Body of pancreas (tissue), 4 donors: ENCODE data around the gene RASSF5. TPM values are rescaled to one million over a fixed set of nuclear protein-coding genes. Genes with fewer than 3 reads are reported as not detected.

ENCODE experiments used
- ATAC-seq: fragments of 150-250 bp; one replicate; pipeline ENCODE4 v1.9.1; 2016
- DNase-seq, 4 donors: peaks; one replicate each; pipeline ENCODE4 v3.0.0-alpha.2; 2019
- H3K27ac ChIP-seq, 4 donors: fragments of 200-600 bp; sonication (generic); 1 replicate in 3 of 4; 2 replicates in 1 of 4; pipeline versions ENCODE4 v1.5.1 to v1.6.1; 2016 to 2019; ENCODE audit warnings: mild to moderate bottlenecking in 1 of 4, mixed read lengths in 1 of 4, moderate library complexity in 1 of 4
- H3K27me3 ChIP-seq, 2 donors: fragments of 200-600 bp; sonication (generic); one replicate each; pipeline ENCODE4 v1.6.0; 2016; ENCODE audit warnings: mild to moderate bottlenecking in 1 of 2
- H3K36me3 ChIP-seq, 2 donors: fragments of 200-600 bp; sonication (generic); replicated peaks in 1 of 2; 2 replicates each; pipeline ENCODE4 v1.5.1; 2016; ENCODE audit warnings: low read depth in 2 of 2; ENCODE audit not compliant: insufficient read depth in 1 of 2
- H3K4me1 ChIP-seq: fragments of 200-600 bp; sonication (generic); one replicate; pipeline ENCODE4 v1.6.0; 2016
- H3K4me3 ChIP-seq, 2 donors: fragments of 200-600 bp; sonication (generic); 1 replicate in 1 of 2; 2 replicates in 1 of 2; pipeline ENCODE4 v1.5.1; 2016 to 2019
- H3K9me3 ChIP-seq, 3 donors: fragments of 200-600 bp; sonication (generic); 1 replicate in 2 of 3; 2 replicates in 1 of 3; pipeline ENCODE4 v1.5.1; 2016
- POLR2A ChIP-seq, 3 donors: fragments of 450-650 bp; IDR thresholded peaks; one replicate each; pipeline ENCODE4 v1.6.1; 2016; ENCODE audit warnings: antibody characterized with exemption in 3 of 3, mild to moderate bottlenecking in 2 of 3
- WGBS, 2 donors: methylation state at CpG; one replicate each; pipeline ENCODE4 v1.1.5; 2017; 5-methylcytosine and 5-hydroxymethylcytosine counted together
- intact Hi-C: fragments of 100-400 bp; cut with DNase I; formaldehyde crosslinking; loops from one replicate; pipeline ENCODE4 v1.15.1; 2023
- total RNA-seq, 2 donors: library from RNA; depleted of rRNA; stranded (reverse); fragments of >200 nt; gene quantifications; one replicate each; pipeline ENCODE4 v1.1.0, GENCODE V29; 2016
- TF ChIP-seq, protein P1 (sequence below), 7 experiments: fragments of 450-650 bp in 4 of 7; fragments of 200-600 bp in 3 of 7; sonication (generic) in 3 of 7; IDR thresholded peaks; one replicate each; pipeline ENCODE4 v1.5.1; 2016 to 2019; ENCODE audit warnings: antibody characterized with exemption in 7 of 7

RASSF5 gene
- total RNA-seq, 2 donors from 2014 or later, result 21.5 to 35.9 TPM

DNA sequence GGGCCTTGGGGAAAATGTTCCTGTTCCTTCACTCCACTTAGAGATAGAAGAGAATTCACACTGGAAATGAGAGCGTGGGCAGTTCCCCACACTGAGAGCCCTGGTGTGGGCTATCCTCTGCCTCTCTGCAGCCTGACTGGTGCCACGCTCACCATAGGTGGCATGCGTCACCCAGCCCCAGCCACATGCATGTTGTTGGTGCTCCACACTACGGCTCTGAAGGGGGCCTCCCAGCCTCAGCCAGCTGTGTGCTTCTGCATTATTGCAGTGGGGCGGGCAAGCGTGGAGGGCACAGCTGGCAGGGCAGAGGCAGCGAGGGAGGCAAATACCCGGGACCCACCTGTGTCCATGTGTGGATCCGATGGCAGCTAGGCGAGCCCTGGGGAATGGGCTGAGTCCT lies 14.7 kb upstream of the RASSF5 start:
- Histone ChIP-seq H3K27me3 (no peaks in the 10 kb centered on the region), H3K4me3 (no peak overlapping the region)
- TF ChIP-seq POLR2A (IDR thresholded peaks at IDR 0.05), result no peak
- TF ChIP-seq, protein P1, sequence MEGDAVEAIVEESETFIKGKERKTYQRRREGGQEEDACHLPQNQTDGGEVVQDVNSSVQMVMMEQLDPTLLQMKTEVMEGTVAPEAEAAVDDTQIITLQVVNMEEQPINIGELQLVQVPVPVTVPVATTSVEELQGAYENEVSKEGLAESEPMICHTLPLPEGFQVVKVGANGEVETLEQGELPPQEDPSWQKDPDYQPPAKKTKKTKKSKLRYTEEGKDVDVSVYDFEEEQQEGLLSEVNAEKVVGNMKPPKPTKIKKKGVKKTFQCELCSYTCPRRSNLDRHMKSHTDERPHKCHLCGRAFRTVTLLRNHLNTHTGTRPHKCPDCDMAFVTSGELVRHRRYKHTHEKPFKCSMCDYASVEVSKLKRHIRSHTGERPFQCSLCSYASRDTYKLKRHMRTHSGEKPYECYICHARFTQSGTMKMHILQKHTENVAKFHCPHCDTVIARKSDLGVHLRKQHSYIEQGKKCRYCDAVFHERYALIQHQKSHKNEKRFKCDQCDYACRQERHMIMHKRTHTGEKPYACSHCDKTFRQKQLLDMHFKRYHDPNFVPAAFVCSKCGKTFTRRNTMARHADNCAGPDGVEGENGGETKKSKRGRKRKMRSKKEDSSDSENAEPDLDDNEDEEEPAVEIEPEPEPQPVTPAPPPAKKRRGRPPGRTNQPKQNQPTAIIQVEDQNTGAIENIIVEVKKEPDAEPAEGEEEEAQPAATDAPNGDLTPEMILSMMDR (IDR thresholded peaks at IDR 0.05), result no peak

GRCh38 chr1:206493279-206493678 lies 14.1 kb upstream of the RASSF5 start:
- intact Hi-C loops, result loop anchor here (10.0 kb wide), 2 partner anchors 52 to 172 kb away; no protein-coding TSS in a partner anchor
- Histone ChIP-seq H3K4me1 (peaks cover 38% of the 10 kb centered on the region), H3K27ac (no peak overlapping the region), H3K9me3 (no peaks in the 10 kb centered on the region), H3K27me3 (no peaks in the 10 kb centered on the region), H3K4me3 (no peak overlapping the region), H3K36me3 (no peaks in the 10 kb centered on the region)
- TF ChIP-seq, protein P1 (IDR thresholded peaks at IDR 0.05), result no peak
- no peak for TF ChIP-seq POLR2A (IDR thresholded peaks at IDR 0.05)
- WGBS, 2 donors, result 84 to 91% methylated on average over 9 of the region's 9 CpGs
- DNase-seq, result no peak
- ATAC-seq, result no peak

More for the DNA sequence above, 14.7 kb upstream of the RASSF5 start:
- peaks cover 37% of the 10 kb centered on the region for H3K4me1 ChIP-seq
- no peaks in the 10 kb centered on the region for H3K9me3 ChIP-seq
- no peaks in the 10 kb centered on the region for H3K36me3 ChIP-seq
- DNase-seq, result no peak
- no peak for ATAC-seq
- H3K27ac ChIP-seq, result no peak overlapping the region
- WGBS, 2 donors, result 90 to 94% methylated on average over 7 to 10 of the region's 10 CpGs
- intact Hi-C loops, result loop anchor here (10.0 kb wide), 2 partner anchors 52 to 172 kb away; no protein-coding TSS in a partner anchor

DNA sequence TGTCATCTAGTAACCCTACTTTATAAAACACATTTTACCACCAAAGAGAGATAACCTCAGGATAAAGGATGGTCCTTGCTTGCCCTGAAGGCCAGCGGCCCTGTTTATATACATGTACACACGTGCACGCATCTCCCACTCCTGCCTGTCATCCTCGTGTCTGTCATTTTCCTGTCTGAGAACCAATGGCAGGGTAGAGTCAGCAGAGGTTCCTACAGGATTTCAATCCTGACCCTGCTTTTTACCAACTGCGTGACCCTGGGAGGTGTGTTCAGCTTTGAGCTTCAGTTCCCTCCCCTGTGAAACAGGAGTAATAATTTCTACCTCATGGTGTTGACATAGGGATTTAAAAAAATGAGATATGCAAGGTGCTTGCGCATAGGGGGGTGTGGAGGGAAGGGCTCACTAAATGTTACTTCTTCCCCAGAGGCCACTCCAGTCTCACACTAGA lies 12.3 kb upstream of the RASSF5 start:
- DNase-seq, result peak in 3 of 4 donors; percentile 28 to 51 (median 49)

GRCh38 chr1:206495493-206496046 lies 11.8 kb upstream of the RASSF5 start:
- Histone ChIP-seq H3K4me1 (peaks cover 32% of the 10 kb centered on the region), H3K36me3 (no peaks in the 10 kb centered on the region), H3K27me3 (no peaks in the 10 kb centered on the region), H3K4me3 (no peak overlapping the region), H3K27ac (peak overlapping the region; percentile 82 to 91 (median 90)), H3K9me3 (no peaks in the 10 kb centered on the region)
- DNase-seq (no peak), ATAC-seq (peak; percentile 17)
- 44 to 45% methylated on average over 3 of the region's 3 CpGs for WGBS, 2 donors
- TF ChIP-seq POLR2A (IDR thresholded peaks at IDR 0.05), result no peak
- TF ChIP-seq, protein P1 (IDR thresholded peaks at IDR 0.05), result no peak
- intact Hi-C loops, result loop anchor here (10.0 kb wide), 2 partner anchors 49 to 169 kb away; no protein-coding TSS in a partner anchor

More for the DNA sequence above, 12.3 kb upstream of the RASSF5 start:
- H3K4me3 ChIP-seq, result no peak overlapping the region
- intact Hi-C loops, result loop anchor here (10.0 kb wide), 2 partner anchors 50 to 170 kb away; no protein-coding TSS in a partner anchor
- H3K4me1 ChIP-seq, result peaks cover 38% of the 10 kb centered on the region
- H3K27ac ChIP-seq, result peak overlapping the region; percentile 82 to 91 (median 90)
- 50 to 61% methylated on average over 6 of the region's 6 CpGs for WGBS, 2 donors
- H3K36me3 ChIP-seq, result no peaks in the 10 kb centered on the region
- peak; percentile 41 for ATAC-seq
- no peak for TF ChIP-seq POLR2A (IDR thresholded peaks at IDR 0.05)
- TF ChIP-seq, protein P1 (IDR thresholded peaks at IDR 0.05), result no peak
- no peaks in the 10 kb centered on the region for H3K27me3 ChIP-seq
- no peaks in the 10 kb centered on the region for H3K9me3 ChIP-seq
